ENCODE results near the gene AHCYL2.

Gene AHCYL2

DNA sequence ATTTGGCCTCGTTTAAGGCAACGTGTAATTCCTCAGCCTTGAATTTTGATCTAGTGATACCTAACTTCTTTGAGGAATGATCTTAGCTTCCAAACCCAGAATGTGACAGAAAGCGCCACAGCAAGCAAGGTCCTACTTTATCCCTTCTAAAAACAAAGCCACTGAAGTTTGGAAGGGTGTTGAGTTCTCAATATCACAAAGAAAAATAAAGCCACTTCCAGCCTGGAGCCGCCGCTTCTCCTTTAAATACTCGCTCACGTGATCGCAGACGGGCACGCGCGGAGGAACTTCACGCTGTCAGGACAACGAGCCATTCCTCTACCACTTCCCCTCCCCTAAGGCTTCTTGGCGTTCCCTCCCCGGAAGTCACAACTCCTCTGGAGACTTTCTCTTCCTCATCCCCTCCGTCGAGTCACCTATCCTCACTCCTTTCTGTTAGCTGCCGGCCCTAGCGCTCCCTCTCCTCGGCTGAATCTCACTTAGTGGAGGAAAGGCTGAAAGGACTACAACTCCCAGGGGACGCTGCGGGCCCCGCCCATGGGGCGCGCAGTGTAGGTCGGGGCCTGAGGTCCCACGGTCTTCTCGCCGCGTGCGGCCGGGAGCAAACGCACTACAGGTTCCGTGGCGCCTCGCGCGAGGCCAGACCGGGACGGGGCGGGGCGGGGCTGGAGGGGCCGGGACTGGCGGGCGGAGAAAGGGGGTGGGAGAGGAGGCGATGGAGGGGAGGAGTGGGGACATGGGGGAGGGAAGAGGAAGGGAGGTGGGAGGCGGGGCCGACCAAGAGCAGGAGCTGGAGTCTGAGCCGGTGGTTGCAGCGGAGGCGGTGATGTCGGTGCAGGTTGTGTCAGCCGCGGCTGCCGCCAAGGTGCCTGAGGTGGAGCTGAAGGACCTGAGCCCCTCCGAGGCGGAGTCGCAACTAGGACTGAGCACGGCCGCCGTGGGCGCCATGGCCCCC, at the start of gene AHCYL2:
AHCYL2 (plus strand) TSS at position 780 of the 955 bp plus-strand sequence.
- peak; percentile 98 for DNase-seq (ENCODE audit: low spot score)

DNA sequence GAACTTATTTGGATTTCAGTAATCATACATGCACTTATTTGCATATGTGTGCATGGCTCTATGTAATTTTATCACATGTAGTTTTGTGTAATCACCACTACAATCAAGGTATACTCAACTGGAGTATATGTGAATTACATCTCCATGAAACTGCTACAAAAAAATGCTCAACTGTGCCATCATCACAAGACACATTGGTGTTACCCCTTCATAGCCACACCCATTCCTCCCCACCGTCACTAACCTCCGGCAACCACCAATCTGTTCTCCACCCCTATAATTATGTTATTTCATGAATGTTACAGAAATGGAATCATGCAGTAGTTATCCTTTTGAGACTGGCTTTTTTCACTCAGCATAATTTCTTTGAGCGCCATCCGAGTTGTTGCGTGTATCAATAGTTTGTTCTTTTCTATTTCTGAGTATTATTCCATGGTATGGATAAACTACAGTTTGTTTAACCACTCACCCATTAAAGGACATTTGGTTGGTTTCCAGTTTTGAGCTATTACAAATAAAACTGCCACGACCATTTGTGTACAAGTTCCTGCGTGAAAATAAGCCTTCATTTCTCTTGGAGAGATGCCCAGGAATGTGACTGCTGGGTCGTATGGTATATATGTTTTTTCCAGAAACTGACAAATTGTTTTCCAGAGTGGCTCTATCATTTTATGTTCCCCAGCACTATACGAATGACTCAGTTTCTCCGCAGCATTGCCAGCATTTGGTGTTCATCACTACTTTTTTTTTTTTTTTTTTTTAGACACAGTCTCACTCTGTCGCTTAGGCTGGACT, 47.7 kb upstream of the AHCYL2 start:
- DNase-seq (ENCODE audit: low spot score): no peak

DNA sequence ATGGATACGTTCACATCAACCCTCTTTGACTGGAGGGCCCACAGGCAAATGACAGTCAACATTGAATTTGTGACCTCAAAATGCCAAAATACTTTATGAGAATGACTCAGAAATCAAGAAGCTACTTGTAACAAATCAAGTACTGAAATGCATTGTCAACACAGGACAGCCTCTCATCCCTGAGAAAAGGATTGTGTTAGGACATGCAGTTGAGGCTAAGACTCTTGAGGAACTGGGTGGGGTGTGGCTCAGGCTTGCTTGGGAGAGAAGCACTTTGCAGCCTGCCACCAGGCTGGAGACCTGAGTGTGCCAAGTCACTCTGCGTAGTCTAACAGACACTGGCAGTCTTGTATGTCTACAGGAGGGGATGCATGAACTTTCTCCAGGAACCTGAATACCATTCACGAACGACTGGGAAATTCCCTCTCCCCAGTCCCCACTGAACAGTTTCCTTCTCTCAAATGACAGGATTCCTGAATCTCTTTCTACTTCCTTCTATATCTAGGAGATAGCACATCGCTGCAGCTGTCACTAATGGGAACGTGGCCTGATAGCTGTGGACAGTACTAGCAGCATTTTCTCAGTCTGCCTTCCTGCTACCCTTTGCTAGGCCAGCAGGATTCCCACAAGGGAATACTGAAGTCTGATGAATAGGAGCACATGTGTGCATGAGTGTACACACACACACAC, 39.7 kb upstream of the AHCYL2 start:
- DNase-seq (ENCODE audit: low spot score): no peak

DNA sequence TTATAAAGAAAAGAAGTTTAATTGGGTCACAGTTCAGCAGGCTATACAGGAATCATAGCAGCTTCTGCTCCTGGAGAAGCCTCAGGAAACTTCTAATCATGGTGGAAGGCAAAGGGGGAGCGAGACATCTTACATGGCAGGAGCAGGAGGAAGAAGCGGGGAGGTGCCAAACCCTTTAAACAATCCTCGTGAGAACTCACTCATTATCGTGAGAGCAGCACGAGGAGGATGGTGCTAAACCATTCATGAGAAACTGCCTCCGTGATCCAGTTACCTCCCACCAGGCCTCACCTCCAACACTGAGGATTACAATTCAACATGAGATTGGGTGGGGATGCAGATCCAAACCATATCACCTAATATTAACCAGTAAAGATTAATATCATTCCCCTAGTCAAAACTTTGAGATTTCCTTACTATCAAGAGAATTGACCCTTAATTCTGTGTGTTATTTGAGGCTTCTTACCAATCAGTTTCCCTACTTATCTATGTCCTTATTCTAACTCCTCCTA, 38.0 kb upstream of the AHCYL2 start:
- no peak for DNase-seq (ENCODE audit: low spot score)

DNA sequence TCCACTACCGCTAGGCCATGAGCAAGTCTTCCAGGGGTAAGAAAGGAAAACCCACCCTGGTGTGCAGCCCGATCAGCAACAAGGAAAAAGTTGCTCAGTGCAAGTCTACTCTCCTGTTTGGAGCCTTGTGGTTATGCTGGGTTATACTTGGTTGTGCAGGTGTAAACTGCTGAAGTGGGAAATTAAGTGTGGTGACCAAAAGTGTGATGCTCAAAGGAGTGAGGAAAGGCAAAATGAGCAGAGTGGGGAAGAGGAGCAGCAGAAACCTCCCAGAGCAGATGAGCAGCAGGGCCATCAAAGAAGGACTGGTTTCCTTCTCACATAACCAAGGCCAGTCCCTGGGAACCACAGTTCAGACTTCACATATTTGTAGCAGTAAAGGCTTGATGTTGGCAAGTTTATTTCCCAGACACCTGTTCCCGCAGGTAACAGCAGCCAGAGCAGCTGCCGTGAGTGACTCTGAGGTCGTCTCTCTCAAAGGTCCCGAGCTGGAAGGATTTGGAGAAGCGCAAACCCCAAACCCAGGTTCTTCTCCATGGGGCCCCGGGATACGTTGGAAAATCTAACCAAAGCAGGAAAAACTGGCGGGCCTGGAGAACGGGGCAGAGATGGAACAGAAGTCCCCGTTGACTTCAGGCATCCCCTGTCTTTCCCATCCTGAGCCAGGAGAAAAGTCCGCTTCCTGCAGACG, 37.0 kb upstream of the AHCYL2 start:
- DNase-seq (ENCODE audit: low spot score): no peak

DNA sequence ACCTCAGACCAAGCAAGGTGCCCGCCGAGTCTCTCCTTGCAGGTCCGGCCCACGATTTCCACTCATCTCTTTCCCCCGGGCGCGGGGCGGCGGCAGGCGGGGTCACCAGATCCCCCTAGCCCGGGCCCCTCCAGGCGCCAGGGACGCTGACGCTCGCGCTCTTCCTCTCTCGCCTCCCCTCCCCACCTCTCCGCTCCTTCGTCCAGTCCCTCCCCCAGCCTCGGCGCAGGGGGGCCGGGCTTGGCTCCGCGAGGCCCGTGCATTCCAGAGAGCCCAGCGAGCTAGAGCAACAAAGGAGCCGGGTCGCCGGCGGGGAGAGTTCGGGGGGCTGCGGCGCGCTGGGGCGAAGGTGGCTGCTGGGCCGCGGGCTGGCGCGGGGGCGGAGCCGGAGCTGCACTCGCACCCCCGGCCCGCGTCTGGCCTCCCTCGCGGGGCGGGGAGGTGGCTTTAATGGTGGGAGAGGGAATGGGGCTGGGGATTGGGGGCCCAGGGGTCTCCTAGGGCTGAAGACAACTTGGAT, 36.4 kb upstream of the AHCYL2 start, which contains the start of gene SMO:
SMO (plus strand) TSS at position 262 of the 520 bp plus-strand sequence. CDS start 519 bp downstream, outside the sequence.
- no peak for DNase-seq (ENCODE audit: low spot score)

DNA sequence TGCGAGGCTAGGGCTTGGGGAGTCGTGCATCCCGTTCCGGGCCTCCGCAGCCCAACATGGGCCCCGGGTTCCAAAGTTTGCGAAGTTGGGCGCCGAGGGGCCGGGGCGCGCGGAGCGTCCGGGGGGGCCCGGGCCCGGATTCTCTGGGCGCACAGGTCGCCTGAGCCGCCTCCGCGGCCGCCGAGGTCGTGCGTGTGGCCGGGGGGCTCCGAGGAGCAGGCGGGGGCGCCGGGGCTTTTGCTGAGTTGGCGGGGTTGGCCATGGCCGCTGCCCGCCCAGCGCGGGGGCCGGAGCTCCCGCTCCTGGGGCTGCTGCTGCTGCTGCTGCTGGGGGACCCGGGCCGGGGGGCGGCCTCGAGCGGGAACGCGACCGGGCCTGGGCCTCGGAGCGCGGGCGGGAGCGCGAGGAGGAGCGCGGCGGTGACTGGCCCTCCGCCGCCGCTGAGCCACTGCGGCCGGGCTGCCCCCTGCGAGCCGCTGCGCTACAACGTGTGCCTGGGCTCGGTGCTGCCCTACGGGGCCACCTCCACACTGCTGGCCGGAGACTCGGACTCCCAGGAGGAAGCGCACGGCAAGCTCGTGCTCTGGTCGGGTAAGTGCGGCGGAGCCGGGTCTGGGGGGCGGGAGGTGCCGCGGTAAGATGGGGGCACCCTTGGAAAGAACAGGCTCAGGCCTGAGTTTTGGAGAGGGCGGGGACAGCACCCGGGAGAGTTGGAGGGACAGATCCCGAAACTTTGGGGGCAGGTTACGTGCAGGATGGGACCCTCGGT, 35.8 kb upstream of the AHCYL2 start:
- DNase-seq (ENCODE audit: low spot score): no peak

DNA sequence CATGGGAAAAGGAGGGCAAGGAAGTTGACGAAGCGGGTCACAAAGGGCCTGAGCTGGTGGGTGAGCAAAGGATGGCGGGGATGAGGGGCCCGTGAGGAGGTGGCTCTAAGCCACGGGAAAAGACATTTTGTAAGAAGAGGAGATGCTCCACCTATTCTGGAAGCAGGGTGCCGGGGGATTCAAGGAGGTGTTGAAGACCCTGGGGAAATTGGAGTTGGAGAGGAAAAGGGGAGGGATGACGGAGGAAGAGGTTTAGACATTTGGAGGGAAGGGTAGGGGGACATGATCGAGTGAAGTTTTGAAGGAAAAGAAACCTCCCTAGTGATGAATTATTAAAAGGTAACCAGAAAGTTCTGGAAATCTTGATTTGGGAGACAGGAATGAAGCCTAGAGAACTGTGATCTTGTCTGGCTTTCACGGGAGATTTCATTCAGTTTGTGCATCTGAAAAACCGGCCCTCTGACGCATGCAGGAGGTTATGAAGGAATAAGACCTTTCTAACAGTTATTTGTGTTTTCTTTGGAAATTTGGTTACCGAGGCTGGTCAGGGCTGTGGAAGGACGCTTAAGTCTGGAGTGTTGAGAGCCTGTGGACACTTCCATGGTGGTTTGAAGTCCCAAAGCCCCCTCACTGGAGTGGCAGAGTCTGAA, 35.0 kb upstream of the AHCYL2 start:
- no peak for DNase-seq (ENCODE audit: low spot score)

DNA sequence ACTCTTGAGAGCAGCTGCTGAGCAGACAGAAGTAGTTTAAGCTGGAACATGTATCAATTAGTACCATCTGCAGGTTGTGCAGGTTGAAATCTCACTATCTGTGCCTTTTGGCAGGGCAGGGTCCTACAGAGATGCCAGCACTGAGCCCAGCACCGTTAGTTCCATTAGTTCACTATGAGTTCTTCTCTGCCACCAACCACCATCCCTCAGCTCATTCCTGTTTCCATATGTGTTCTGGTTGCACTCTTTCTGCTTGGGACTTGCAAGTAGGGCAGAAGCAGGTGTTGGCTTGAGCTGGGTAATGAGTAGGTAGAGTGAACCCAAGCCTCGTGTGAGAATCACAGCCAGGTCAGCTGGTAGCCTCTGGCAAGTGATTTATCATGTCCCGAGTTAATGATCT, 33.6 kb upstream of the AHCYL2 start:
- DNase-seq (ENCODE audit: low spot score): no peak

DNA sequence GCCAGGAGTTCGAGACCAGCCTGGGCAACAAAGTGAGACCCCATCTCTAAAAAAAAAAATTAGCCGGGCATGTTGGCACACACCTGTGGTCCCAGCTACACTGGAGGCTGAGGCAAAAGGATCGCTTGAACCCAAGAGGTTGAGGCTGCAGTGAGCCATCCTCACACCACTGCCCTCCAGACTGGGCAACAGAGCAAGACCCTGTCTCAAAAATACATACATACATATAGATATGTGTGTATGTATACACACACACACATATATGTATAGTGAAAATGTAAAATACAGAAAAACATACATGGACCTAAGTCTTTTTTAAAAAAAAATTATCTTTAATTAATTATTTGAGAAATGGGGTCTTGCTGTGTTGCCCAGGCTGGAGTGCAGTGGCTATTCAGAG, 30.9 kb upstream of the AHCYL2 start:
- DNase-seq (ENCODE audit: low spot score): no peak

DNA sequence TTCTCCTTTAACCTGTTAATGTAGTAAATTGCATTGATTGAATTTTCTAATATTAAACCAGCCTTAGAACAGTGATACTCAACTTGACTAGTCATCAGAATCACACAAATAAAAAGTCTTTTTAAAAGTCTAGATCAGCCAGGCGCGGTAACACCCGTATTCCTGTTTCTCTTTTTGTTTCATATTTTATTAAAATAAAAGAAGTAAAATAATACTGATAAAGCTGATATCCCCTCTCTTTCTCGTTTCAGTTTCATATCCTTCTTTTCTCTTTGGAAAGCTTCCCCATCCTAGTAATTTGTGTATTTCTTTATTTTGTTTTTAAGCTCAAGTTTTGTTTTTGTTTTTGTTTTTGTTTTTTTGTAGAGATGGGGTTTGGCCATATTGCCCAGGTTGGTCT, 27.1 kb upstream of the AHCYL2 start:
- no peak for DNase-seq (ENCODE audit: low spot score)

DNA sequence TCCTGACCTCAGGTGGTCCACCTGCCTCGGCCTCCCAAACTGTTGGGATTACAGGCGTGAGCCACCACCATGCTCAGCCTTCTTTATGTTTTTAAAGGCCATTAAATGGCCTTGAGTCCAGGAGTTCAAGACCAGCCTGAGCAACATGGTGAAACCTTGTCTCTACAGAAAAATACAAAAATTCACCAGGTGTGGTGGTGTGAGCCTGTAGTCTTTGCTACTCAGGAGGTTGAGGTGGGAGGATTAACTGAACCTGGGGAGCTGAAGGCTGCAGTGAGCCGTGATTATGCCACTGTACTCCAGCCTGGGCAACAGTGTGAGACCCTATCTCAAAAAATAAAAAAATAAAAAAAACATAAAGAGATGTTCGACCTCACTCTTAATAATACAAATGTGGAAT, 25.4 kb upstream of the AHCYL2 start:
- no peak for DNase-seq (ENCODE audit: low spot score)

DNA sequence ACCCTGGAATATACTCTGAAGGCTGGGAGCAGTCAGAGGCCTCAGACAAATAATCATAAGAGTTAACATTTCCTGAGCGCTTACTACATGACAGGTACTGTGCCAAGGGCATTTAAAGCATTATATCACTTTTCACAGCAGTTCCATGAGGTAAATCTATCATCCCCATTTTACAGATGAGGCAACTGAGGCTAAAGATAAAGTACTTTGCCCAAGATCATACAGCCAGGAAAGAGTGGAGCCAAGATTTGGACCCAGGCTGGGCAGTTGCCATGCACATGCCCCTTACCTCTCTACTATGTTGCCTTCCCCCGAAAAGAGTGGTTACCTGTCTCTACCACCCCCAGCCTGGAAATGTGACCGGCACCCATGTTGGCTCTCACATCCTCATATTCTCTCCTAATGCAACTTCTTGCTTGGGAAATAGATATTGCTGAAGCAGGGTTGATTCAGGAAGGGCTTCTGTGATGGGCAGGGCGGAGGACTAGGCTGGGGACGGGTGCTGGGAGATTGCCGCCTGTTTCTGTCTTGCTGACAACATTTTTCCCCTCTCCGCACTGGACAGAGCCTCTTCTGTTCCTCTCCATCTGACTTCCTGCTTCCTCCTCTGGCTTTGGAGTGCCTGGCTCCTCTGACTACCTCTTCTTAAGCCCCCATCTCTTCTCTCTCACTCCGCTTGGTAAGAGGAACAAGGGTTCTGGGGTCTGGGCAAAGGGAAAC, 22.6 kb upstream of the AHCYL2 start:
- no peak for DNase-seq (ENCODE audit: low spot score)

DNA sequence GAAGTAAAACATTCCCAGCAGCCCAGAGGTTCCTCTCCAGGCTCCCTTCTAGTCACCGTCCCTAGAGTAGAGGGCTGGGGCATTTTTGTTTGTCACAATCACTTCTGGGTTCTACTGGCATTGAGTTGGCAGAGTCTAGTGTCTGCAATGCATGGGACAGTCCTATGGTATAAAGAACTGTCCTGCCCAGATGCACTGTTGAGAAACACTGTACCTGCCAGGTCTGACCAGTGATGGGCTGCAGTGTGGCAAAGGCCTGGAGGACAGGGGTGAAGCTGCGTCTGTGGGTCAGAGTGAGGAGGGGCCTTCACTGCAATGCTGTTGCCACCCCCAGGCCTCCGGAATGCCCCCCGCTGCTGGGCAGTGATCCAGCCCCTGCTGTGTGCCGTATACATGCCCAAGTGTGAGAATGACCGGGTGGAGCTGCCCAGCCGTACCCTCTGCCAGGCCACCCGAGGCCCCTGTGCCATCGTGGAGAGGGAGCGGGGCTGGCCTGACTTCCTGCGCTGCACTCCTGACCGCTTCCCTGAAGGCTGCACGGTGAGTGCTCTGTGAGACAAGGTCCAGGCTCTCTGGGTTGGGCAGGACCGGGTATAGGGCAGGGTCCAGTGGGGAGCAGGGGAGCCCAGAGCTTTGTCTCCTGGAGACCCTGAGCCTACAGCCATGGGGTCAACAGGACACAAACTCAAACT, 21.6 kb upstream of the AHCYL2 start:
- DNase-seq (ENCODE audit: low spot score): no peak

DNA sequence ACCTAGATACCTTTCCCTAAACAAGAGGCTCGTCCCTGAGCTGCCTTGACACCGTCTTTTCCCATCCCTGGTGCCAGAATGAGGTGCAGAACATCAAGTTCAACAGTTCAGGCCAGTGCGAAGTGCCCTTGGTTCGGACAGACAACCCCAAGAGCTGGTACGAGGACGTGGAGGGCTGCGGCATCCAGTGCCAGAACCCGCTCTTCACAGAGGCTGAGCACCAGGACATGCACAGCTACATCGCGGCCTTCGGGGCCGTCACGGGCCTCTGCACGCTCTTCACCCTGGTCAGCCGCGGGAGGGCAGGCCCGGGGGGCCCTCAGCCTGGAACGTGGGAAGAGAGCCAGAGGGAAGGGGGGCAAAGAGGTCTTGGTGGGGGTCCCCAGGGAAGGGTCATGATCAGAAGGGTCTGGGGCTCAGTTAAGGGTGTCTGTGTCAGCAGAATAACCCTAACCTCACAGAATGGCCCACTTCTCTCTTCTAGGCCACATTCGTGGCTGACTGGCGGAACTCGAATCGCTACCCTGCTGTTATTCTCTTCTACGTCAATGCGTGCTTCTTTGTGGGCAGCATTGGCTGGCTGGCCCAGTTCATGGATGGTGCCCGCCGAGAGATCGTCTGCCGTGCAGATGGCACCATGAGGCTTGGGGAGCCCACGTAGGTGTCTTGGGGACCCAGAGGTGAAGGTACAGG, 19.6 kb upstream of the AHCYL2 start:
- DNase-seq (ENCODE audit: low spot score): no peak

DNA sequence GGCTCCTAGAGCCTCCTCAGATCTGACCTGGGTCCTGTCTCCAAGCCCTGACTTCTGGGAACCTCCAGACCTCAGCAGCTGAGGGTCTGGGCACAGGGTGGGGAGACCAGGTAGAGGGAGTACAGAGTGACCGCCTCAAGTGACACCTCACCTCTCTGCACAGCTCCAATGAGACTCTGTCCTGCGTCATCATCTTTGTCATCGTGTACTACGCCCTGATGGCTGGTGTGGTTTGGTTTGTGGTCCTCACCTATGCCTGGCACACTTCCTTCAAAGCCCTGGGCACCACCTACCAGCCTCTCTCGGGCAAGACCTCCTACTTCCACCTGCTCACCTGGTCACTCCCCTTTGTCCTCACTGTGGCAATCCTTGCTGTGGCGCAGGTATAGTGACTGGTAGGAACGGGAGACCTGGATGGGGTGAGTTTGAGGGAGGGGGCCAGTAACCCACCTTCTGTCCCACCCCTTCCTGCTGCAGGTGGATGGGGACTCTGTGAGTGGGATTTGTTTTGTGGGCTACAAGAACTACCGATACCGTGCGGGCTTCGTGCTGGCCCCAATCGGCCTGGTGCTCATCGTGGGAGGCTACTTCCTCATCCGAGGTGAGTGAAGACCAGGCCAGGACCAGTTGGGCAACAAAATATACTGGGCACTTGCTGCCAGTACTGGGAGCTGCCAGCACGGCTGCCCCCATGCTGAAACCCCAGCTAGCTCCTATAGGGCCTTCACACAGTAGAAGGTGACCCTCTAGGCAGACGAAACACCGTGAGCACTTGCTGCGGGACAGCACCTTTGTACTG, 18.6 kb upstream of the AHCYL2 start:
- no peak for DNase-seq (ENCODE audit: low spot score)

DNA sequence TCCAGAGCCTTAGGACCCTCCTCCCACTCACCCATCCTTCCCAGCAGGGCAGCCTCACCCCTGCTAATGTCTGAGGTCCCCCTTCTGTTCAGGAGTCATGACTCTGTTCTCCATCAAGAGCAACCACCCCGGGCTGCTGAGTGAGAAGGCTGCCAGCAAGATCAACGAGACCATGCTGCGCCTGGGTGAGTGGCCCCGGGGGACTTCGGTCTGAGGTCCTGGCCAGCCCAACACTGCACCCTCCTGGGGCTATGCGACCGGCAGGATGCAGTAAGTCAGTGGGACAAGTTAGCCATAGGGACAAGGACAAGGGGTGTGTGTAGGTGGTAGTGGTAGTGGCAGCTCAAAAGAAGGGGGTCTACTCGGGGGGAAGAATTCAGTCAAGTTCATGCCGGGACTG, 16.2 kb upstream of the AHCYL2 start:
- DNase-seq (ENCODE audit: low spot score): no peak

Data from CD4-positive, alpha-beta T cell treated with Interleukin-6 at 100 ng/mL for 8 hours (primary cell).